Fibroblast of lung (primary cell): ENCODE results near the gene ATP1A3. TPM values are rescaled to one million over a fixed set of nuclear protein-coding genes. Genes with fewer than 3 reads are reported as not detected.
"Not testable (repeated sequence)": the region's sequence is repeated elsewhere in the genome, so short reads cannot be mapped to it uniquely, and the experiment has no call there.

Experiments
- DNase-seq, 2 donors: peaks; one replicate each; pipeline versions ENCODE4 v3.0.0 to v3.0.0-alpha.2; 2010; ENCODE audit warnings: low read depth in 2 of 2
- H2AFZ ChIP-seq: 2 replicates; pipeline ENCODE4 v1.5.1; 2012; ENCODE audit warnings: low read length, control low read depth, inconsistent platforms
- H3K27ac ChIP-seq: 2 replicates; pipeline ENCODE4 v1.5.1; 2011; ENCODE audit warnings: low read length, control low read depth; ENCODE audit not compliant: insufficient read depth
- H3K27me3 ChIP-seq: 2 replicates; pipeline ENCODE4 v1.5.1; 2011; ENCODE audit warnings: mild to moderate bottlenecking, low read length; ENCODE audit not compliant: control insufficient read depth, insufficient read depth
- H3K36me3 ChIP-seq: 2 replicates; pipeline ENCODE4 v1.5.1; 2011; ENCODE audit warnings: low read length; ENCODE audit not compliant: control insufficient read depth, insufficient read depth
- H3K4me1 ChIP-seq: 2 replicates; pipeline ENCODE4 v1.5.1; 2011; ENCODE audit warnings: low read length; ENCODE audit not compliant: control insufficient read depth, insufficient read depth; ENCODE audit errors: extremely low read depth
- H3K4me2 ChIP-seq: 2 replicates; pipeline ENCODE4 v1.5.1; 2011; ENCODE audit warnings: low read length, control low read depth; ENCODE audit not compliant: insufficient read depth; ENCODE audit errors: extremely low read depth
- H3K4me3 ChIP-seq, 4 experiments: fragments of 200-600 bp in 1 of 4; sonication (generic) in 1 of 4; replicated peaks in 1 of 4; 2 replicates each; pipeline ENCODE4 v1.5.1; 2011 to 2016; ENCODE audit warnings: low read length in 4 of 4, low read depth in 3 of 4, mild to moderate bottlenecking in 3 of 4, control low read depth in 2 of 4, inconsistent platforms in 1 of 4, mixed read lengths in 1 of 4; ENCODE audit not compliant: insufficient read depth in 1 of 4; ENCODE audit errors: control extremely low read depth in 1 of 4
- H3K79me2 ChIP-seq: 2 replicates; pipeline ENCODE4 v1.5.1; 2012; ENCODE audit warnings: mild to moderate bottlenecking, low read length, inconsistent platforms; ENCODE audit not compliant: control insufficient read depth, insufficient read depth
- H3K9ac ChIP-seq: 2 replicates; pipeline ENCODE4 v1.5.1; 2011; ENCODE audit warnings: mild to moderate bottlenecking, low read length, control low read depth; ENCODE audit not compliant: insufficient read depth
- H3K9me3 ChIP-seq: 2 replicates; pipeline ENCODE4 v1.5.1; 2012; ENCODE audit warnings: low read depth, low read length; ENCODE audit not compliant: control insufficient read depth, insufficient read depth
- H4K20me1 ChIP-seq: 2 replicates; pipeline ENCODE4 v1.5.1; 2011; ENCODE audit warnings: low read length; ENCODE audit not compliant: control insufficient read depth, insufficient read depth; ENCODE audit errors: extremely low read depth
- EZH2 ChIP-seq: IDR thresholded peaks from 2 replicates; pipeline ENCODE4 v1.5.1; 2012; ENCODE audit warnings: low read length, control low read depth, mild to moderate bottlenecking; ENCODE audit errors: missing control alignments
- polyA plus RNA-seq, 2 donors: library from polyadenylated mRNA; depleted of rRNA in 1 of 2; stranded (reverse) in 1 of 2; unstranded in 1 of 2; fragments of >200 nt; gene quantifications; 2 replicates each; pipeline ENCODE4 v1.2.1, GENCODE V29; 2011 to 2012; ENCODE audit warnings: missing spikeins in 1 of 2
- total RNA-seq: library from RNA; depleted of rRNA; stranded (reverse); fragments of >200 nt; gene quantifications from 2 replicates; pipeline ENCODE4 v1.2.1, GENCODE V29; 2014
- TF ChIP-seq, protein P1 (sequence below), 2 donors: IDR thresholded peaks in 1 of 2; conservative IDR thresholded peaks in 1 of 2; 1 replicate in 1 of 2; 2 replicates in 1 of 2; pipeline ENCODE4 v1.5.1; 2011 to 2012; ENCODE audit warnings: low read length in 2 of 2, control low read depth in 1 of 2, inconsistent platforms in 1 of 2, low read depth in 1 of 2, mild to moderate bottlenecking in 1 of 2

Gene ATP1A3
- total and polyA plus RNA-seq, 2 donors (not counting 1 experiment from before 2014, with no cell fraction given) = 0.17 TPM; not detected in 1

DNA sequence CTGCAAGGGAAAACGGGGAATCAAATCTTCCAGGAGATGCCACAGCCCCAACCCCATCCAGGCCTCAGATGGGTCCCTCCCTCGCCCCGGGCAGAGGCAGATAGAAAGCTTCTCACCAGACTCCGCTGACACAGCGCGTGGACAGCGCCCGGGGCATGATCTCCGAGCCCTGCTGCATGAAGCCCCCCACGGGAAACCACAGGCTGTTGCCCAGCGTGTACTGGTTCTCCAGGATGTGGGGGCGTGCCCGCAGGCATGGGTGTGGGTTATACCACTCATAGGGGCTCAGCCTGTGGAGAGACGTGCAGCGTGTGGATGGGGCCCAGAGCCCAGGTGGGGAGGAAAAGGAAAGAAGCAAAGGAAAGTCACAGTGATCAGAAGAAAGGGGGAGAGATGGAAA, 27.2 kb upstream of the ATP1A3 start:
- DNase-seq = no peak
- Histone ChIP-seq H3K79me2 (no peaks in the 10 kb centered on the region), H3K27me3 (peaks cover 2% of the 10 kb centered on the region), H3K9ac (no peak overlapping the region), H3K9me3 (no peaks in the 10 kb centered on the region), H3K4me2 (no peak overlapping the region), H2AFZ (no peak overlapping the region), H3K27ac (no peak overlapping the region), H4K20me1 (no peaks in the 10 kb centered on the region), H3K4me3 (no peak overlapping the region), H3K4me1 (peaks cover 3% of the 10 kb centered on the region), H3K36me3 (no peaks in the 10 kb centered on the region)
- TF ChIP-seq EZH2 = no peak
- TF ChIP-seq, protein P1, sequence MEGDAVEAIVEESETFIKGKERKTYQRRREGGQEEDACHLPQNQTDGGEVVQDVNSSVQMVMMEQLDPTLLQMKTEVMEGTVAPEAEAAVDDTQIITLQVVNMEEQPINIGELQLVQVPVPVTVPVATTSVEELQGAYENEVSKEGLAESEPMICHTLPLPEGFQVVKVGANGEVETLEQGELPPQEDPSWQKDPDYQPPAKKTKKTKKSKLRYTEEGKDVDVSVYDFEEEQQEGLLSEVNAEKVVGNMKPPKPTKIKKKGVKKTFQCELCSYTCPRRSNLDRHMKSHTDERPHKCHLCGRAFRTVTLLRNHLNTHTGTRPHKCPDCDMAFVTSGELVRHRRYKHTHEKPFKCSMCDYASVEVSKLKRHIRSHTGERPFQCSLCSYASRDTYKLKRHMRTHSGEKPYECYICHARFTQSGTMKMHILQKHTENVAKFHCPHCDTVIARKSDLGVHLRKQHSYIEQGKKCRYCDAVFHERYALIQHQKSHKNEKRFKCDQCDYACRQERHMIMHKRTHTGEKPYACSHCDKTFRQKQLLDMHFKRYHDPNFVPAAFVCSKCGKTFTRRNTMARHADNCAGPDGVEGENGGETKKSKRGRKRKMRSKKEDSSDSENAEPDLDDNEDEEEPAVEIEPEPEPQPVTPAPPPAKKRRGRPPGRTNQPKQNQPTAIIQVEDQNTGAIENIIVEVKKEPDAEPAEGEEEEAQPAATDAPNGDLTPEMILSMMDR (conservative IDR thresholded peaks at IDR 0.05 in 1 of 2, IDR thresholded peaks at IDR 0.05 in 1 of 2; ENCODE audit: low read depth in 1 of 2, low read length in 2 of 2) = no peak

DNA sequence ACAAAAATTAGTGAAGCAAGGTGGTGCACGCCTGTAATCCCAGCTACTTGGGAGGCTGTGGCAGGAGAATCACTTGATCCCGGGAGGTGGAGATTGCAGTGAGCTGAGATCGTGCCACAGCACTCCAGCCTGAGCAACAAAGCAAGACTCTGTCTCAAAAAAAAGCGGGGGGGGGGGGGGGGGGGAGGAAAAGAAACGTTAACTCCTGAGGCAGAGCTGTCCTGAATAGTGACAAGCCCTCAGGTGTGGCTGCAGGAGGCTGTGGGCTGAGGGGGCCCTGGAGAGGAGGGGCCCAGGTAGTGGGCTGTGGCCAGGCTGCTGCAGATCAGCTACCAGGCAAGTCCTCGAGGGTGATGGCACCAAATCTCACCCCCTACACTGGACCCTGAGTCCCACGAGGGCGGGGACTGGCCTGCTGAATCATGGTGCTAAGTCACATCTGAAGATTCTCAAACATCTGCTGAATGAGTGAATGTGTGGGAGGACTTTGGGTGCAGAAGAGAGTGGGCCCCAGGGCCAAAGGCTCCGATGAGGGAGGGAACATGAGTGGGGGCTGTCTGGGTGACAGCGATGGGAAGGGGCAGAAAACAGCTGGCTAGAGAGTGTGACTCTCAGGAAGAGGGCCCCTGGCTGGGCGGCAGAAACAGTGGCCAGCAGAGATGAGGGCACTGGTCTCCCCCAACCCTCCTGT, 24.6 kb upstream of the ATP1A3 start:
- H3K4me1 ChIP-seq = no peaks in the 10 kb centered on the region
- no peaks in the 10 kb centered on the region for H3K27me3 ChIP-seq
- H3K79me2 ChIP-seq = no peaks in the 10 kb centered on the region
- H3K9ac ChIP-seq = no peak overlapping the region
- H3K4me2 ChIP-seq = no peak overlapping the region
- H4K20me1 ChIP-seq = no peaks in the 10 kb centered on the region
- DNase-seq = peak in 1 of 2 donors; percentile 25
- no peaks in the 10 kb centered on the region for H3K36me3 ChIP-seq
- no peak overlapping the region for H2AFZ ChIP-seq
- TF ChIP-seq, protein P1 (conservative IDR thresholded peaks at IDR 0.05 in 1 of 2, IDR thresholded peaks at IDR 0.05 in 1 of 2; ENCODE audit: low read depth in 1 of 2, low read length in 2 of 2) = no peak
- no peak for TF ChIP-seq EZH2
- H3K9me3 ChIP-seq = no peaks in the 10 kb centered on the region
- no peak overlapping the region for H3K4me3 ChIP-seq
- H3K27ac ChIP-seq = no peak overlapping the region

DNA sequence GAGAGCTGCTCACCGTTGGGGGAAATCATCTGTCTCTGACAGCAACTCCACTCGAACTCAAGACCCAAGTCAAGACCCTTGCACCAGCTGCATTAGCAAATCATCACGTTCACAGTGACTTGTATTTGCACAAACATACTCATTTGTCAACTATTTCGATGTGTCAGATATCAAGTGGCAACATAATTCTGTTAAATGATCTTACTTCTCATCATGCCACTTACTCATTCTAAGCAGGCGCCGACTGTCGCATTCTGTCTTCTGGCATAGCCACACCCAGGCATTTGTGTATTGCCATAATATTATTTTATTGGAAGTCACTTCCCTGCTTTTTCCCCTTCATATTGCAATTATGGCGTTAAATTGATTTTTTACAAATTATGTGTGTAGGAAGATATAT, 23.0 kb upstream of the ATP1A3 start:
- Histone ChIP-seq H3K36me3 (no peaks in the 10 kb centered on the region), H3K4me2 (no peak overlapping the region), H3K27ac (no peak overlapping the region), H3K9ac (no peak overlapping the region), H3K4me3 (no peak overlapping the region), H3K4me1 (no peaks in the 10 kb centered on the region), H2AFZ (no peak overlapping the region), H4K20me1 (no peaks in the 10 kb centered on the region), H3K27me3 (no peaks in the 10 kb centered on the region), H3K9me3 (no peaks in the 10 kb centered on the region), H3K79me2 (no peaks in the 10 kb centered on the region)
- TF ChIP-seq, protein P1 (conservative IDR thresholded peaks at IDR 0.05 in 1 of 2, IDR thresholded peaks at IDR 0.05 in 1 of 2; ENCODE audit: low read depth in 1 of 2, low read length in 2 of 2) = no peak
- no peak for TF ChIP-seq EZH2
- DNase-seq = no peak

DNA sequence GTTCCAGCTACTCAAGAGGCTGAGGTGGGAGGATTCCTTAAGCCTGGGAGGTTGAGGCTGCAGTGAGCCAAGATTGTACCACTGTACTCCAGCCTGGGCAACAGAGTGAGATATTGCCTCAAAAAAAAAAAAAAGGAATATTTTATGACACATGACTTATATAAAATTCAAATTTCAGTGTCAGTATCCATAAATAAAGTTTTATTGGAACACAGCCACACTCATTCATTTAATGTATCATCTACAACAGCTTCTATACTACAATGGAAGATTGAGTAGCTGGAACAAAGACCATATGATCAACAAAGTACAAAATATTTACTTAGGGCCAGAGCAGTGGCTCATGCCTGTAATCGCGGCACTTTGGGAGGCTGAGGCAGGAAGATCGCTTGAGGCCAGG, 18.7 kb upstream of the ATP1A3 start:
- H3K4me1 ChIP-seq, H3K27ac ChIP-seq, H4K20me1 ChIP-seq, H3K4me3 ChIP-seq, DNase-seq, H3K27me3 ChIP-seq, H3K79me2 ChIP-seq, H3K9ac ChIP-seq, H2AFZ ChIP-seq, H3K36me3 ChIP-seq, H3K9me3 ChIP-seq, H3K4me2 ChIP-seq: not testable (repeated sequence)
